Keratinocyte (primary cell): ENCODE data around the gene TRIB2. TPM values are rescaled to one million over a fixed set of nuclear protein-coding genes. Genes with fewer than 3 reads are reported as not detected.

Source experiments
- DNase-seq: peaks from one replicate; pipeline ENCODE4 v3.0.0-alpha.2; 2011; ENCODE audit warnings: low read depth, missing footprints, low spot score
- FAIRE-seq: peaks from 2 replicates; lab custom pipeline; 2011; peaks lifted over from hg19 to GRCh38; lab: Jason Lieb, UNC
- H2AFZ ChIP-seq: 2 replicates; pipeline ENCODE4 v1.6.0; 2012; ENCODE audit warnings: low read length, control low read depth, inconsistent platforms; ENCODE audit not compliant: control insufficient read depth
- H3K27ac ChIP-seq: 2 replicates; pipeline ENCODE4 v1.5.1; 2011; ENCODE audit warnings: low read length; ENCODE audit not compliant: control insufficient read depth, insufficient read depth
- H3K27me3 ChIP-seq: 3 replicates; pipeline ENCODE4 v1.6.0; 2011; ENCODE audit warnings: low read length; ENCODE audit not compliant: control insufficient read depth, insufficient read depth; ENCODE audit errors: extremely low read depth
- H3K36me3 ChIP-seq, 2 experiments: 2 replicates in 1 of 2; 3 replicates in 1 of 2; pipeline ENCODE4 v1.5.1; 2011; ENCODE audit warnings: low read length in 2 of 2, mild to moderate bottlenecking in 1 of 2; ENCODE audit not compliant: control insufficient read depth in 2 of 2, insufficient read depth in 2 of 2; ENCODE audit errors: extremely low read depth in 1 of 2
- H3K4me1 ChIP-seq: 3 replicates; pipeline ENCODE4 v1.5.1; 2011; ENCODE audit warnings: low read length; ENCODE audit not compliant: control insufficient read depth, insufficient read depth; ENCODE audit errors: extremely low read depth
- H3K4me2 ChIP-seq: 3 replicates; pipeline ENCODE4 v1.6.0; 2011; ENCODE audit warnings: low read depth, low read length; ENCODE audit not compliant: control insufficient read depth, insufficient read depth; ENCODE audit errors: extremely low read depth
- H3K4me3 ChIP-seq, 3 experiments: fragments of 200-600 bp in 1 of 3; sonication (generic) in 1 of 3; 2 replicates in 2 of 3; 3 replicates in 1 of 3; pipeline ENCODE4 v1.5.1; 2011 to 2016; ENCODE audit warnings: low read length in 3 of 3, mild to moderate bottlenecking in 3 of 3, control low read depth in 2 of 3, inconsistent platforms in 1 of 3, low read depth in 1 of 3, mixed read lengths in 1 of 3, mixed run types in 1 of 3, moderate library complexity in 1 of 3; ENCODE audit not compliant: control insufficient read depth in 2 of 3, insufficient read depth in 2 of 3; ENCODE audit errors: extremely low read depth in 1 of 3
- H3K79me2 ChIP-seq: 2 replicates; pipeline ENCODE4 v1.6.0; 2012; ENCODE audit warnings: low read length; ENCODE audit not compliant: control insufficient read depth, insufficient read depth
- H3K9ac ChIP-seq: 3 replicates; pipeline ENCODE4 v1.6.0; 2011; ENCODE audit warnings: low read length; ENCODE audit not compliant: control insufficient read depth, insufficient read depth; ENCODE audit errors: extremely low read depth
- H3K9me1 ChIP-seq: 3 replicates; pipeline ENCODE4 v1.6.0; 2011; ENCODE audit warnings: low read length; ENCODE audit not compliant: control insufficient read depth, insufficient read depth; ENCODE audit errors: extremely low read depth
- H3K9me3 ChIP-seq: 2 replicates; pipeline ENCODE4 v1.5.1; 2012; ENCODE audit warnings: low read depth, low read length; ENCODE audit not compliant: control insufficient read depth
- H4K20me1 ChIP-seq: 3 replicates; pipeline ENCODE4 v1.6.0; 2011; ENCODE audit warnings: low read length; ENCODE audit not compliant: control insufficient read depth, insufficient read depth; ENCODE audit errors: extremely low read depth
- CTCF ChIP-seq, 3 experiments: IDR thresholded peaks in 1 of 3; conservative IDR thresholded peaks in 1 of 3; optimal IDR thresholded peaks in 1 of 3; 2 replicates in 2 of 3; 3 replicates in 1 of 3; pipeline versions ENCODE3 to v1.5.1; 2011; ENCODE audit warnings: low read length in 3 of 3, mild to moderate bottlenecking in 3 of 3, moderate library complexity in 2 of 3, control low read depth in 1 of 3, inconsistent platforms in 1 of 3; ENCODE audit not compliant: insufficient read depth in 2 of 3; ENCODE audit errors: extremely low read depth in 1 of 3
- EZH2 ChIP-seq: IDR thresholded peaks from one replicate; pipeline ENCODE4 v1.6.1; 2012; ENCODE audit warnings: inconsistent platforms, mild to moderate bottlenecking, low read length, moderate library complexity
- dilution Hi-C: fragments of 300-500 bp; cut with MboI; formaldehyde crosslinking; loops from one replicate; pipeline ENCODE4 v1.7.0; 2020; ENCODE audit warnings: low sequenced_read_pairs; ENCODE audit not compliant: extremely low pct_ligation_motif_present
- polyA plus RNA-seq, 5 experiments: library from polyadenylated mRNA; depleted of rRNA in 3 of 5; stranded (reverse) in 3 of 5; stranded (forward) in 1 of 5; unstranded in 1 of 5; fragments of >200 nt; gene quantifications; 1 replicate in 1 of 5; 2 replicates in 3 of 5; 3 replicates in 1 of 5; pipeline versions ENCODE4 v1.2.1 to v1.2.3, GENCODE V29; 2011 to 2012; ENCODE audit warnings: missing spikeins in 2 of 5, low read depth in 1 of 5, low replicate concordance in 1 of 5

TRIB2 gene
- polyA plus RNA-seq, 1 donor (not counting 4 experiments of a cell fraction or from before 2014, with no cell fraction given) = 7.7 TPM

GRCh38 chr2:12734914-12735654 is 18.3 kb downstream of the TRIB2 start:
- dilution Hi-C loops = no loop called here
- H3K4me3 ChIP-seq = no peak overlapping the region
- TF ChIP-seq CTCF (optimal IDR thresholded peaks at IDR 0.05 in 1 of 3, IDR thresholded peaks at IDR 0.05 in 1 of 3, conservative IDR thresholded peaks at IDR 0.05 in 1 of 3; ENCODE audit: extremely low read depth in 1 of 3, insufficient read depth in 2 of 3, low read length in 3 of 3) (no peak), EZH2 (no peak)
- no peaks in the 10 kb centered on the region for H3K27me3 ChIP-seq
- no peak overlapping the region for H3K4me2 ChIP-seq
- H3K9me3 ChIP-seq = no peaks in the 10 kb centered on the region
- H4K20me1 ChIP-seq = no peaks in the 10 kb centered on the region
- no peaks in the 10 kb centered on the region for H3K9me1 ChIP-seq
- no peak overlapping the region for H3K27ac ChIP-seq
- no peaks in the 10 kb centered on the region for H3K79me2 ChIP-seq
- DNase-seq = no peak
- no peak overlapping the region for H3K9ac ChIP-seq
- H3K4me1 ChIP-seq = peaks cover 3% of the 10 kb centered on the region
- H2AFZ ChIP-seq = no peak overlapping the region
- H3K36me3 ChIP-seq = no peaks in the 10 kb centered on the region
- no peak for FAIRE-seq

GRCh38 chr2:12737297-12737696 is 20.6 kb downstream of the TRIB2 start:
- FAIRE-seq (no peak), DNase-seq (no peak)
- H3K9me1 ChIP-seq = no peaks in the 10 kb centered on the region
- H3K27ac ChIP-seq = no peak overlapping the region
- H3K27me3 ChIP-seq = no peaks in the 10 kb centered on the region
- H3K79me2 ChIP-seq = no peaks in the 10 kb centered on the region
- H3K9me3 ChIP-seq = no peaks in the 10 kb centered on the region
- H3K9ac ChIP-seq = no peak overlapping the region
- H4K20me1 ChIP-seq = no peaks in the 10 kb centered on the region
- H3K4me3 ChIP-seq = no peak overlapping the region
- peaks cover 3% of the 10 kb centered on the region for H3K4me1 ChIP-seq
- dilution Hi-C loops = no loop called here
- H3K36me3 ChIP-seq = peaks cover 0 to 4% of the 10 kb centered on the region in 2 experiments
- TF ChIP-seq CTCF (optimal IDR thresholded peaks at IDR 0.05 in 1 of 3, IDR thresholded peaks at IDR 0.05 in 1 of 3, conservative IDR thresholded peaks at IDR 0.05 in 1 of 3; ENCODE audit: extremely low read depth in 1 of 3, insufficient read depth in 2 of 3, low read length in 3 of 3) (no peak), EZH2 (no peak)
- H3K4me2 ChIP-seq = no peak overlapping the region
- no peak overlapping the region for H2AFZ ChIP-seq
